Measurements from ENCODE around the gene KARS1.

KARS1 gene

GRCh38 chr16:75647492-75648264 is at the start of gene KARS1, which contains the start of gene TERF2IP:
KARS1 (minus strand) TSS chr16:75647665; CDS start chr16:75647639, 26 bp downstream.
TERF2IP (plus strand) TSS chr16:75647773; CDS start chr16:75647883, 110 bp downstream.
- peak; percentile 91 for DNase-seq

GRCh38 chr16:75695708-75696107 is 48.2 kb upstream of the KARS1 start:
- DNase-seq: no peak

- DNase-seq: no peak
These were observed 39.9 kb upstream of the KARS1 start for GRCh38 chr16:75687361-75687760.

- DNase-seq: no peak
These were observed 34.8 kb upstream of the KARS1 start for GRCh38 chr16:75682308-75682707.

GRCh38 chr16:75679366-75679765 is 31.9 kb upstream of the KARS1 start:
- DNase-seq: no peak

- no peak for DNase-seq
These were observed 29.4 kb upstream of the KARS1 start, which contains the start of gene CPHXL2 for GRCh38 chr16:75676909-75677308. CPHXL2 (minus strand) TSS chr16:75677009; CDS start chr16:75676999, 10 bp downstream.

- DNase-seq: no peak
These were observed 20.0 kb upstream of the KARS1 start for GRCh38 chr16:75667503-75667902.

GRCh38 chr16:75660726-75661302 is 13.3 kb upstream of the KARS1 start:
- no peak for DNase-seq

GRCh38 chr16:75660321-75660720 is 12.9 kb upstream of the KARS1 start:
- DNase-seq: no peak

GRCh38 chr16:75658175-75658574 is 10.7 kb upstream of the KARS1 start:
- DNase-seq: no peak

GRCh38 chr16:75653922-75654321 is 6.5 kb upstream of the KARS1 start:
- DNase-seq: peak; percentile 62

GRCh38 chr16:75648265-75649076 is 1.0 kb upstream of the KARS1 start:
- peak; percentile 73 for DNase-seq

GRCh38 chr16:75647112-75647491 is 363 bp downstream of the KARS1 start:
- DNase-seq: no peak

GRCh38 chr16:75644240-75645012 is 3.0 kb downstream of the KARS1 start:
- DNase-seq: no peak

- DNase-seq: no peak
These were observed 6.9 kb downstream of the KARS1 start for GRCh38 chr16:75640598-75640997.

- no peak for DNase-seq
These were observed 12.4 kb downstream of the KARS1 start for GRCh38 chr16:75635036-75635435.

GRCh38 chr16:75632857-75633256 is 14.6 kb downstream of the KARS1 start:
- DNase-seq: no peak

GRCh38 chr16:75630052-75630451 is 17.4 kb downstream of the KARS1 start:
- no peak for DNase-seq

- no peak for DNase-seq
These were observed 18.3 kb downstream of the KARS1 start for GRCh38 chr16:75629132-75629531.

- no peak for DNase-seq
These were observed 19.1 kb downstream of the KARS1 start for GRCh38 chr16:75628351-75628750.

- DNase-seq: no peak
These were observed 19.6 kb downstream of the KARS1 start for GRCh38 chr16:75627851-75628250.

GRCh38 chr16:75626806-75627205 is 20.7 kb downstream of the KARS1 start:
- no peak for DNase-seq

GRCh38 chr16:75624921-75625334 is 22.5 kb downstream of the KARS1 start:
- peak; percentile 42 for DNase-seq

All from EL (cell line).